ENCODE measurements around the gene HADH. TPM values are rescaled to one million over a fixed set of nuclear protein-coding genes. Genes with fewer than 3 reads are reported as not detected.

Gene HADH
- total and polyA plus RNA-seq, 12 donors, result 24.5 to 123 (median 68.8) TPM

- TF ChIP-seq POLR2A (IDR thresholded peaks at IDR 0.05) (no peak), CTCF (IDR thresholded peaks at IDR 0.05) (no peak)
- 51 to 59% (median 56%) methylated on average over 5 of the region's 5 CpGs for WGBS, 4 donors
- no peak overlapping the region for H3K4me3 ChIP-seq
- peaks cover 0 to 3% of the 10 kb centered on the region in 2 donors for H3K36me3 ChIP-seq (replicated peaks in 1 of 2)
- intact Hi-C loops (cut with DNase I), result no loop called here
- no peak for DNase-seq
- peak overlapping the region in 1 of 5 donors; percentile 2 for H3K27ac ChIP-seq
- H3K9me3 ChIP-seq (replicated peaks in 1 of 3), result no peaks in the 10 kb centered on the region
- no peaks in the 10 kb centered on the region for H3K27me3 ChIP-seq
- H3K4me1 ChIP-seq (replicated peaks in 1 of 2), result no peaks in the 10 kb centered on the region
Observed at GRCh38 chr4:108078024-108078733, 88.5 kb downstream of the HADH start.

GRCh38 chr4:108080747-108081146 is 91.1 kb downstream of the HADH start:
- Histone ChIP-seq H3K9me3 (replicated peaks in 1 of 3) (no peaks in the 10 kb centered on the region), H3K4me3 (no peak overlapping the region), H3K36me3 (replicated peaks in 1 of 2) (peaks cover 3% of the 10 kb centered on the region in 2 donors), H3K4me1 (replicated peaks in 1 of 2) (no peaks in the 10 kb centered on the region), H3K27ac (no peak overlapping the region), H3K27me3 (no peaks in the 10 kb centered on the region)
- WGBS, 4 donors, result 92 to 97% (median 96%) methylated on average over 3 to 10 of the region's 10 CpGs
- no peak for DNase-seq
- intact Hi-C loops (cut with DNase I), result no loop called here
- TF ChIP-seq POLR2A (IDR thresholded peaks at IDR 0.05), result no peak
- TF ChIP-seq CTCF (IDR thresholded peaks at IDR 0.05), result no peak

GRCh38 chr4:108081256-108081655 is 91.6 kb downstream of the HADH start:
- no peak for DNase-seq
- Histone ChIP-seq H3K36me3 (replicated peaks in 1 of 2) (peaks cover 3% of the 10 kb centered on the region in 2 donors), H3K27ac (no peak overlapping the region), H3K4me3 (no peak overlapping the region), H3K27me3 (no peaks in the 10 kb centered on the region), H3K4me1 (replicated peaks in 1 of 2) (no peaks in the 10 kb centered on the region), H3K9me3 (replicated peaks in 1 of 3) (no peaks in the 10 kb centered on the region)
- intact Hi-C loops (cut with DNase I), result no loop called here
- TF ChIP-seq POLR2A (IDR thresholded peaks at IDR 0.05) (no peak), CTCF (IDR thresholded peaks at IDR 0.05) (no peak)
- 90 to 96% (median 92%) methylated on average over 12 to 16 of the region's 16 CpGs for WGBS, 4 donors

Other genes with a start within 250 kb of the HADH start
- 10 to 100 TPM in 8 of 9 donors, 1 to 10 TPM in 1; 1.3 to 52.3 (median 21.8) TPM for gene SGMS2, start 165.0 kb upstream of the HADH start, total RNA-seq
- gene SGMS2, start 165.0 kb upstream of the HADH start, polyA plus RNA-seq, result 10 to 100 TPM in 1 of 3 donors, 1 to 10 TPM in 2; 1.0 to 12.1 (median 1.6) TPM
- 10 to 100 TPM in 5 of 9 donors, 1 to 10 TPM in 4; 4.4 to 21.3 (median 10.9) TPM for gene CYP2U1, start 58.3 kb upstream of the HADH start, total RNA-seq
- gene CYP2U1, start 58.3 kb upstream of the HADH start, polyA plus RNA-seq, result 1 to 10 TPM; 2.3 to 7.3 (median 2.7) TPM
- gene LEF1, start 179.0 kb downstream of the HADH start, total RNA-seq, result 10 to 100 TPM in 8 of 9 donors, 1 to 10 TPM in 1; 6.1 to 78.2 (median 38.6) TPM
- 10 to 100 TPM; 24.9 to 70.8 (median 53.4) TPM for gene LEF1, start 179.0 kb downstream of the HADH start, polyA plus RNA-seq

Data from adrenal gland (tissue), 12 donors.